SK-N-SH treated with all-trans-retinoic acid at 6 μM for 48 hours (cell line): ENCODE data around the gene WEE2.

Experiments
- ATAC-seq: fragments of 200-7000 bp; cut with Tn5 transposase; 3 replicates; pipeline ENCODE4 v1.9.1; 2020; ENCODE audit warnings: mild to moderate bottlenecking, moderate library complexity
- ARNTL ChIP-seq: fragments of 450-650 bp; formaldehyde crosslinking; IDR thresholded peaks from 2 replicates; pipeline ENCODE4 v1.5.0; 2020; ENCODE audit warnings: low read depth, mild to moderate bottlenecking, moderate library complexity, borderline replicate concordance
- BACH2 ChIP-seq: fragments of 250-450 bp; sonication (Bioruptor Pico); IDR thresholded peaks from 2 replicates; pipeline ENCODE4 v1.9.0; 2021; ENCODE audit warnings: mild to moderate bottlenecking, borderline replicate concordance
- CSRNP3 ChIP-seq: fragments of 250-450 bp; sonication (Bioruptor Pico); IDR thresholded peaks from 2 replicates; pipeline ENCODE4 v1.5.1; 2021; ENCODE audit warnings: mild to moderate bottlenecking, moderate library complexity
- ESRRG ChIP-seq: fragments of 250-450 bp; sonication (Bioruptor Pico); IDR thresholded peaks from 2 replicates; pipeline ENCODE4 v1.6.1; 2021; ENCODE audit warnings: mild to moderate bottlenecking
- GLIS3 ChIP-seq: fragments of 250-450 bp; sonication (Bioruptor Pico); IDR thresholded peaks from 2 replicates; pipeline ENCODE4 v1.5.0; 2020; ENCODE audit warnings: mild to moderate bottlenecking, moderate library complexity
- OSR1 ChIP-seq: fragments of 250-450 bp; sonication (Bioruptor Pico); IDR thresholded peaks from 2 replicates; pipeline ENCODE4 v1.8.0; 2022; ENCODE audit warnings: moderate library complexity, mild to moderate bottlenecking, inconsistent platforms
- PATZ1 ChIP-seq: fragments of 250-450 bp; sonication (Bioruptor Pico); IDR thresholded peaks from 2 replicates; pipeline ENCODE4 v1.8.0; 2020; ENCODE audit warnings: mild to moderate bottlenecking, moderate library complexity, borderline replicate concordance
- POU6F1 ChIP-seq: fragments of 250-450 bp; sonication (Bioruptor Pico); IDR thresholded peaks from 2 replicates; pipeline ENCODE4 v1.8.0; 2021; ENCODE audit warnings: low read depth, mild to moderate bottlenecking, moderate library complexity, borderline replicate concordance
- PPARA ChIP-seq: fragments of 250-450 bp; sonication (Bioruptor Pico); IDR thresholded peaks from 2 replicates; pipeline ENCODE4 v1.5.0; 2020; ENCODE audit warnings: mild to moderate bottlenecking, borderline replicate concordance
- RARB ChIP-seq: fragments of 250-450 bp; sonication (Bioruptor Pico); IDR thresholded peaks from 2 replicates; pipeline ENCODE4 v1.8.0; 2021; ENCODE audit warnings: mild to moderate bottlenecking, moderate library complexity
- SNAI2 ChIP-seq: fragments of 250-450 bp; sonication (Bioruptor Pico); IDR thresholded peaks from 2 replicates; pipeline ENCODE4 v1.5.0; 2020; ENCODE audit warnings: mild to moderate bottlenecking, moderate library complexity
- TCF4 ChIP-seq: fragments of 250-450 bp; sonication (Bioruptor Pico); IDR thresholded peaks from 2 replicates; pipeline ENCODE4 v1.8.0; 2021; ENCODE audit warnings: mild to moderate bottlenecking, moderate library complexity, borderline replicate concordance
- TOX ChIP-seq: fragments of 250-450 bp; sonication (Bioruptor Pico); IDR thresholded peaks from 2 replicates; pipeline ENCODE4 v1.8.0; 2021; ENCODE audit warnings: mild to moderate bottlenecking, moderate library complexity, borderline replicate concordance
- ZC3H10 ChIP-seq: fragments of 250-450 bp; sonication (Bioruptor Pico); IDR thresholded peaks from 2 replicates; pipeline ENCODE4 v1.5.1; 2021; ENCODE audit warnings: mild to moderate bottlenecking, moderate library complexity
- ZFP3 ChIP-seq: fragments of 250-450 bp; sonication (Bioruptor Pico); IDR thresholded peaks from 2 replicates; pipeline ENCODE4 v1.5.0; 2020; ENCODE audit warnings: mild to moderate bottlenecking, moderate library complexity
- ZNF70 ChIP-seq: fragments of 450-650 bp; formaldehyde crosslinking; IDR thresholded peaks from 2 replicates; pipeline ENCODE4 v1.5.0; 2020; ENCODE audit warnings: mild to moderate bottlenecking, moderate library complexity
- ZNF8 ChIP-seq: fragments of 450-650 bp; formaldehyde crosslinking; IDR thresholded peaks from 2 replicates; pipeline ENCODE4 v1.5.0; 2020; ENCODE audit warnings: mild to moderate bottlenecking, moderate library complexity
- TF ChIP-seq, protein P1 (sequence below): fragments of 250-450 bp; sonication (Bioruptor Pico); IDR thresholded peaks from 2 replicates; pipeline ENCODE4 v1.5.0; 2020; ENCODE audit warnings: mild to moderate bottlenecking, moderate library complexity
- TF ChIP-seq, protein P2 (sequence below): fragments of 250-450 bp; sonication (Bioruptor Pico); IDR thresholded peaks from 2 replicates; pipeline ENCODE4 v1.5.1; 2020; ENCODE audit warnings: low read depth, mild to moderate bottlenecking, moderate library complexity

WEE2 gene

GRCh38 chr7:141679014-141679413 lies 29.1 kb upstream of the WEE2 start:
- TF ChIP-seq SNAI2 (CRISPR knock-in tag), result no peak
- no peak for TF ChIP-seq ZNF70
- TF ChIP-seq POU6F1 (CRISPR knock-in tag), result no peak
- no peak for TF ChIP-seq OSR1 (CRISPR knock-in tag)
- TF ChIP-seq, protein P1, sequence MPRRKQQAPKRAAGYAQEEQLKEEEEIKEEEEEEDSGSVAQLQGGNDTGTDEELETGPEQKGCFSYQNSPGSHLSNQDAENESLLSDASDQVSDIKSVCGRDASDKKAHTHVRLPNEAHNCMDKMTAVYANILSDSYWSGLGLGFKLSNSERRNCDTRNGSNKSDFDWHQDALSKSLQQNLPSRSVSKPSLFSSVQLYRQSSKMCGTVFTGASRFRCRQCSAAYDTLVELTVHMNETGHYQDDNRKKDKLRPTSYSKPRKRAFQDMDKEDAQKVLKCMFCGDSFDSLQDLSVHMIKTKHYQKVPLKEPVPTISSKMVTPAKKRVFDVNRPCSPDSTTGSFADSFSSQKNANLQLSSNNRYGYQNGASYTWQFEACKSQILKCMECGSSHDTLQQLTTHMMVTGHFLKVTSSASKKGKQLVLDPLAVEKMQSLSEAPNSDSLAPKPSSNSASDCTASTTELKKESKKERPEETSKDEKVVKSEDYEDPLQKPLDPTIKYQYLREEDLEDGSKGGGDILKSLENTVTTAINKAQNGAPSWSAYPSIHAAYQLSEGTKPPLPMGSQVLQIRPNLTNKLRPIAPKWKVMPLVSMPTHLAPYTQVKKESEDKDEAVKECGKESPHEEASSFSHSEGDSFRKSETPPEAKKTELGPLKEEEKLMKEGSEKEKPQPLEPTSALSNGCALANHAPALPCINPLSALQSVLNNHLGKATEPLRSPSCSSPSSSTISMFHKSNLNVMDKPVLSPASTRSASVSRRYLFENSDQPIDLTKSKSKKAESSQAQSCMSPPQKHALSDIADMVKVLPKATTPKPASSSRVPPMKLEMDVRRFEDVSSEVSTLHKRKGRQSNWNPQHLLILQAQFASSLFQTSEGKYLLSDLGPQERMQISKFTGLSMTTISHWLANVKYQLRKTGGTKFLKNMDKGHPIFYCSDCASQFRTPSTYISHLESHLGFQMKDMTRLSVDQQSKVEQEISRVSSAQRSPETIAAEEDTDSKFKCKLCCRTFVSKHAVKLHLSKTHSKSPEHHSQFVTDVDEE (CRISPR knock-in tag), result no peak
- no peak for TF ChIP-seq ARNTL (CRISPR knock-in tag)
- TF ChIP-seq, protein P2, sequence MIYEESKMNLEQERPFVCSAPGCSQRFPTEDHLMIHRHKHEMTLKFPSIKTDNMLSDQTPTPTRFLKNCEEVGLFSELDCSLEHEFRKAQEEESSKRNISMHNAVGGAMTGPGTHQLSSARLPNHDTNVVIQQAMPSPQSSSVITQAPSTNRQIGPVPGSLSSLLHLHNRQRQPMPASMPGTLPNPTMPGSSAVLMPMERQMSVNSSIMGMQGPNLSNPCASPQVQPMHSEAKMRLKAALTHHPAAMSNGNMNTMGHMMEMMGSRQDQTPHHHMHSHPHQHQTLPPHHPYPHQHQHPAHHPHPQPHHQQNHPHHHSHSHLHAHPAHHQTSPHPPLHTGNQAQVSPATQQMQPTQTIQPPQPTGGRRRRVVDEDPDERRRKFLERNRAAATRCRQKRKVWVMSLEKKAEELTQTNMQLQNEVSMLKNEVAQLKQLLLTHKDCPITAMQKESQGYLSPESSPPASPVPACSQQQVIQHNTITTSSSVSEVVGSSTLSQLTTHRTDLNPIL (CRISPR knock-in tag), result no peak
- no peak for TF ChIP-seq ZC3H10 (CRISPR knock-in tag)
- TF ChIP-seq GLIS3 (CRISPR knock-in tag), result no peak
- no peak for TF ChIP-seq TCF4
- TF ChIP-seq CSRNP3 (CRISPR knock-in tag), result no peak
- no peak for TF ChIP-seq RARB (CRISPR knock-in tag)
- TF ChIP-seq BACH2 (CRISPR knock-in tag), result no peak
- no peak for TF ChIP-seq PPARA (CRISPR knock-in tag)
- TF ChIP-seq ZNF8 (CRISPR knock-in tag), result no peak
- no peak for TF ChIP-seq ZFP3
- TF ChIP-seq PATZ1 (CRISPR knock-in tag), result no peak
- no peak for TF ChIP-seq TOX (CRISPR knock-in tag)
- TF ChIP-seq, all 23 proteins: peak for 0
- no peak for ATAC-seq

- no peak for ATAC-seq
- TF ChIP-seq BACH2 (CRISPR knock-in tag) (no peak), PPARA (CRISPR knock-in tag) (no peak), GLIS3 (CRISPR knock-in tag) (no peak), SNAI2 (CRISPR knock-in tag) (no peak), PATZ1 (CRISPR knock-in tag) (no peak), ZFP3 (no peak), ESRRG (CRISPR knock-in tag) (no peak), RARB (CRISPR knock-in tag) (no peak), ZNF70 (no peak), ARNTL (CRISPR knock-in tag) (no peak), ZNF8 (CRISPR knock-in tag) (no peak)
- TF ChIP-seq, protein P1 (CRISPR knock-in tag), result no peak
- TF ChIP-seq, all 23 proteins: peak for 0
These were observed 22.7 kb upstream of the WEE2 start for GRCh38 chr7:141685285-141686023.
